GM10266 (cell line): ENCODE results near the gene ASTN2.
A peak's percentile ranks its signal among the peaks of the same experiment; 100 is the strongest.

Experiments
- DNase-seq: peaks from one replicate; pipeline ENCODE4 v3.0.0; 2012; ENCODE audit errors: extremely low spot score
- CTCF ChIP-seq: IDR thresholded peaks from 2 replicates; pipeline ENCODE4 v1.5.1; 2012; ENCODE audit warnings: mild to moderate bottlenecking, low read depth; ENCODE audit not compliant: control insufficient read depth, insufficient read depth; ENCODE audit errors: missing control alignments

ASTN2 gene

GRCh38 chr9:117416856-117417255 is 2.0 kb upstream of the ASTN2 start:
- no peak for DNase-seq
- no peak for TF ChIP-seq CTCF

- DNase-seq, result no peak
- TF ChIP-seq CTCF, result no peak
These were observed 579 bp upstream of the ASTN2 start for GRCh38 chr9:117415358-117415914.

- TF ChIP-seq CTCF, result no peak
- DNase-seq, result peak; percentile 27
These were observed 494 bp downstream of the ASTN2 start for GRCh38 chr9:117414220-117414905.

GRCh38 chr9:117413346-117414219 is 1.3 kb downstream of the ASTN2 start:
- peak; percentile 21 for DNase-seq
- TF ChIP-seq CTCF, result no peak

- DNase-seq, result no peak
- TF ChIP-seq CTCF, result no peak
These were observed 2.0 kb downstream of the ASTN2 start for GRCh38 chr9:117412841-117413240.

GRCh38 chr9:117412006-117412715 is 2.7 kb downstream of the ASTN2 start:
- no peak for DNase-seq
- TF ChIP-seq CTCF, result no peak
